Glomerular visceral epithelial cell (primary cell): ENCODE results near the gene HDGFL2.
A peak's percentile ranks its signal among the peaks of the same experiment; 100 is the strongest.

Experiments used
- DNase-seq: peaks from one replicate; pipeline ENCODE4 v3.0.0-alpha.2; 2016; ENCODE audit errors: extremely low spot score

The HDGFL2 gene

GRCh38 chr19:4464815-4465581 is 7.1 kb upstream of the HDGFL2 start:
- DNase-seq = no peak

- no peak for DNase-seq
Observed at GRCh38 chr19:4467835-4468234, 4.3 kb upstream of the HDGFL2 start.

- DNase-seq = peak; percentile 100
Observed at GRCh38 chr19:4471403-4472173, 509 bp upstream of the HDGFL2 start.

GRCh38 chr19:4473011-4473762 is 1.1 kb downstream of the HDGFL2 start:
- no peak for DNase-seq

GRCh38 chr19:4473763-4474513 is 1.8 kb downstream of the HDGFL2 start:
- no peak for DNase-seq

GRCh38 chr19:4474514-4475022 is 2.5 kb downstream of the HDGFL2 start:
- peak; percentile 48 for DNase-seq

GRCh38 chr19:4477034-4477801 is 5.1 kb downstream of the HDGFL2 start:
- DNase-seq = no peak

GRCh38 chr19:4482721-4483364 is 10.7 kb downstream of the HDGFL2 start:
- DNase-seq = no peak

GRCh38 chr19:4483385-4483784 is 11.3 kb downstream of the HDGFL2 start:
- no peak for DNase-seq

- DNase-seq = no peak
Observed at GRCh38 chr19:4487572-4487971, 15.5 kb downstream of the HDGFL2 start.

GRCh38 chr19:4488496-4488895 is 16.4 kb downstream of the HDGFL2 start:
- DNase-seq = no peak

- no peak for DNase-seq
Observed at GRCh38 chr19:4491446-4491845, 19.3 kb downstream of the HDGFL2 start.

- no peak for DNase-seq
Observed at GRCh38 chr19:4492337-4493103, 20.4 kb downstream of the HDGFL2 start.

GRCh38 chr19:4493104-4493928 is 21.2 kb downstream of the HDGFL2 start:
- DNase-seq = no peak

- no peak for DNase-seq
Observed at GRCh38 chr19:4493929-4494690, 22.0 kb downstream of the HDGFL2 start.

- no peak for DNase-seq
Observed at GRCh38 chr19:4494691-4495064, 22.6 kb downstream of the HDGFL2 start.

- DNase-seq = no peak
Observed at GRCh38 chr19:4495471-4495870, 23.4 kb downstream of the HDGFL2 start.

- no peak for DNase-seq
Observed at GRCh38 chr19:4496304-4496703, 24.2 kb downstream of the HDGFL2 start.
